Measurements from ENCODE around the gene COL4A2. TPM values are rescaled to one million over a fixed set of nuclear protein-coding genes. Genes with fewer than 3 reads are reported as not detected.

The COL4A2 gene
- total RNA-seq, 1 donor from 2014 or later = 180 TPM

DNA sequence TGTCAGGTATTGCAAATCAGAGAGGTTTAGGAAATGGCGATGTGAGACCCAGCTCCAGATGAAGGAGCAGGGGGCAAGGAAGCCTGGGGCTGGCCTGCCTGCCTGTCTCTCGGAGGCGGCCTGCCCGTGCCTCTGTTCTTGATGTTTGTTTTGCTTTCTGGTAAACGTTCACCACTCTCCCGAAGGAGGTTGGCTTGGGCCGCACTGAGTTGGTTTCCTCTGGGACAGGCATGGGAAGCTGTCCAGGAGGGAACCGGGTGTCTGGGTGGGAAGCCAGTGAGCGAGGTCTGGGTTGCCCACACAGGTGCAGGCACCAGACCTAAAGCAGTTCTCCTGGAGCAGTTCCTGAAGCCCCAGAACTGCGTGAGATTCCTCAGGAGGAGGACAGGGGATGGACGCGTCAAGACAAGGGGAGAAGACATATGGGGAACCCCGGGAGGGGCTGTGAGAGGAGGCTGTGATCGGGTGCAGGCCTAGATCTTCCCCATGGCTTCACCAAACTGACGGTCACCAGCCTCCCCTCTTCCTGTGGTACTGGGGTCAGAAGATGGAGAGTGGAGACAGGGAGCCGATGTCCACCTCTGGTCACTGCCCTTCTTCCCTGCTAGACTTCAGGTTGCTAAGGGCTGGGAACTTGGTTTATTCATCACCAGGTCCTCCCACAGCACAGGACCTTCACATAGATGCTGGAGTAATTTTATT, 15.2 kb downstream of the COL4A2 start:
- no peaks in the 10 kb centered on the region for H3K9me3 ChIP-seq
- no peak overlapping the region for H3K4me3 ChIP-seq
- no peaks in the 10 kb centered on the region for H3K27me3 ChIP-seq
- H3K4me1 ChIP-seq = peaks cover 53% of the 10 kb centered on the region
- no peak for DNase-seq (ENCODE audit: extremely low spot score in 2 of 2)
- H3K36me3 ChIP-seq = peaks cover 0 to 7% of the 10 kb centered on the region in 2 donors
- TF ChIP-seq, protein P1, sequence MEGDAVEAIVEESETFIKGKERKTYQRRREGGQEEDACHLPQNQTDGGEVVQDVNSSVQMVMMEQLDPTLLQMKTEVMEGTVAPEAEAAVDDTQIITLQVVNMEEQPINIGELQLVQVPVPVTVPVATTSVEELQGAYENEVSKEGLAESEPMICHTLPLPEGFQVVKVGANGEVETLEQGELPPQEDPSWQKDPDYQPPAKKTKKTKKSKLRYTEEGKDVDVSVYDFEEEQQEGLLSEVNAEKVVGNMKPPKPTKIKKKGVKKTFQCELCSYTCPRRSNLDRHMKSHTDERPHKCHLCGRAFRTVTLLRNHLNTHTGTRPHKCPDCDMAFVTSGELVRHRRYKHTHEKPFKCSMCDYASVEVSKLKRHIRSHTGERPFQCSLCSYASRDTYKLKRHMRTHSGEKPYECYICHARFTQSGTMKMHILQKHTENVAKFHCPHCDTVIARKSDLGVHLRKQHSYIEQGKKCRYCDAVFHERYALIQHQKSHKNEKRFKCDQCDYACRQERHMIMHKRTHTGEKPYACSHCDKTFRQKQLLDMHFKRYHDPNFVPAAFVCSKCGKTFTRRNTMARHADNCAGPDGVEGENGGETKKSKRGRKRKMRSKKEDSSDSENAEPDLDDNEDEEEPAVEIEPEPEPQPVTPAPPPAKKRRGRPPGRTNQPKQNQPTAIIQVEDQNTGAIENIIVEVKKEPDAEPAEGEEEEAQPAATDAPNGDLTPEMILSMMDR (IDR thresholded peaks at IDR 0.05) = no peak
- TF ChIP-seq POLR2AphosphoS5 (IDR thresholded peaks at IDR 0.05; ENCODE audit: insufficient read depth in 1 of 2, low read depth in 1 of 2) (no peak), POLR2A (IDR thresholded peaks at IDR 0.05) (no peak)
- H3K27ac ChIP-seq = no peak overlapping the region
- intact Hi-C loops (cut with DNase I) = no loop called here

DNA sequence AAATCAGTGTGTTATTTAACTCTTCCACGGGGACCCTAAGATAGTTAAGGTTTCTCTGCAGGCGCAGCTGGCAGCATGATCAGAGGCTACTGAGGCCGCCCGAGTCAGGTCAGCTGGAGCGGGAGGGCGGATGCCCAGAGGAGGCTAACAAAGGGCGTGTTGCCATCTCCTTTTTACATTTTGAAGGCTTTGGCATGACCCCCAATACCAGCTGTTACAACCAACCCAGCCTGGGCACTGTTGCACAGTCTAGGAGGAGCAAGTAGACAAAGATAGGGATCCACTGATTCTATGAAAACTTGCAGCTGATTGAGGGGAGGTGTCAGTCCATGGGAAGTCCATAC, 15.7 kb downstream of the COL4A2 start:
- intact Hi-C loops (cut with DNase I) = no loop called here
- no peak for DNase-seq (ENCODE audit: extremely low spot score in 2 of 2)
- peaks cover 49% of the 10 kb centered on the region for H3K4me1 ChIP-seq

DNA sequence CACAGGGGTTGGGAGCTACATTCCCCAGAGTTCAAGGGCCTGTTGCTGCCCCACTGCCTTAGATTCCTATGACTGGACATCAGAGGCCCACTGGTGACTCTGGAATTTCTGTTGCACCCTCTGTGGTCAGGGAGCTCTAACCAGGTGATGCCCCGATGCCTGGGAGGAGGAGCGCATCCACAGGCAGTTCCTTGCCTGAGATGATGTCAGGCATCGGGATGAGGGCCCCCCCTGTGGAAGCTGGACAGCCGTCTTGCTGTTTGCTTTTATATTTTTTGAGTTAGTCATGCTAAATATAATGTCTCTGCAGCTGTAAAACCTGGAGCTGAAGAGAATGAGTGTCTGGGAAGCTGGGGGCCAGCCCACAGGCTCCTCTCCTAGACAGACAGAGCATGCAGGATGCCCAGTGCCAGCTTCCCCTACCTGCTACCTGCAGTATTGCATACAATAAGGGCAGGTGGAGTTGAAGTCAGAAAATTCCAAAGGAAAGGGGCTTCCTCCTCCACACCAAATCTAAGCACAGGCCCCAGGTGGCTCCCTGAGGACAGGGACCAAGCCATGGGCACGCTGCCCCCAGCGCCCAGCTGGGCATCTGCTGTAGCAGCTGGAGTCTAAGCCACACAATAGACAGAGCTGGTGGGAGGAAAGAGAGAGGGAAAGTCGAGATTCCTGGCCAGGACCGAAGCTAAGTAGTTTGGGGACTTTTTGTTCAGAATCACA, 16.2 kb downstream of the COL4A2 start:
- Histone ChIP-seq H3K4me1 (peaks cover 47% of the 10 kb centered on the region), H3K27ac (peak overlapping the region; percentile 50), H3K27me3 (no peaks in the 10 kb centered on the region), H3K36me3 (no peaks in the 10 kb centered on the region), H3K4me3 (no peak overlapping the region), H3K9me3 (no peaks in the 10 kb centered on the region)
- TF ChIP-seq, protein P1 (IDR thresholded peaks at IDR 0.05) = no peak
- no peak for TF ChIP-seq POLR2AphosphoS5 (IDR thresholded peaks at IDR 0.05; ENCODE audit: insufficient read depth in 1 of 2, low read depth in 1 of 2)
- TF ChIP-seq POLR2A (IDR thresholded peaks at IDR 0.05) = no peak
- intact Hi-C loops (cut with DNase I) = no loop called here
- no peak for DNase-seq (ENCODE audit: extremely low spot score in 2 of 2)

More for the DNA sequence above, 15.7 kb downstream of the COL4A2 start:
- H3K27me3 ChIP-seq = no peaks in the 10 kb centered on the region
- no peak overlapping the region for H3K4me3 ChIP-seq
- H3K27ac ChIP-seq = peak overlapping the region; percentile 50
- H3K36me3 ChIP-seq = peaks cover 0 to 2% of the 10 kb centered on the region in 2 donors
- H3K9me3 ChIP-seq = no peaks in the 10 kb centered on the region
- TF ChIP-seq POLR2A (IDR thresholded peaks at IDR 0.05) (no peak), POLR2AphosphoS5 (IDR thresholded peaks at IDR 0.05; ENCODE audit: insufficient read depth in 1 of 2, low read depth in 1 of 2) (no peak)
- TF ChIP-seq, protein P1 (IDR thresholded peaks at IDR 0.05) = no peak

DNA sequence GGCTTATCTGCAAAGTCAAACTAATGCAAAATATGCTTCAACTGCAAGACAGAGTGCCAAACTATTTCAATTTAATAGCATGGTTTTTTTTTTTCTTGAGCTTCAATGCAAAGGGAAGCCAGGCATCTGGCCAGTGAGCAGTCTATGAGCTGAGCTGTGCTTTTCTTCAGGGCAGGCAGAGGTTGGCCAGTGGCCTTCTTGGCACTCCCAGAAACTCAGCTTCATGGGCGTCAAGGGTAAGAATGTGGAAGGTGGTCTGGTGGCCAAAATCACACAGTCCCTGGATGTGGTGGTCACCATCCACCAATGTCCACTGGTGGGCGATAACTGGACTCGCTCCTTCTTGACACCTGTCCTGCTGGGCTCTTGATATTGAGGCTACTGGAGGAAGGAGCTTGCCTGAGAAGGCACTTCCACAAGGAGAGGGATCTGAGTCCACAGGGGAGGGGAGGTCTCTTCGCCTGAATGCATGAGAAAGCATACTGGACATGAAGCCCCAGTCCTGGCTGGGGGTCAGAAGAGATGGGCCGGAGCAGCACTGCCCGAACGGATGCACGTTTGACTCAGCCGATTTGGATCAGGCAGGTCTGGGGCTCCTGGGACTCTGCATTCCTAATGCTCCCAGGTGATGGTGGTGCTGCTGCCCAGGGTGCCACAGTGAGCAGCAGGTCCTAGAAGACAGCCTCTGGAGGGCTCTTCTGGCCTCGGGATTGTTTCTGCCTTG, 17.1 kb downstream of the COL4A2 start:
- H3K4me3 ChIP-seq = no peak overlapping the region
- no peaks in the 10 kb centered on the region for H3K9me3 ChIP-seq
- no peak for DNase-seq (ENCODE audit: extremely low spot score in 2 of 2)
- TF ChIP-seq POLR2A (IDR thresholded peaks at IDR 0.05) (no peak), POLR2AphosphoS5 (IDR thresholded peaks at IDR 0.05; ENCODE audit: insufficient read depth in 1 of 2, low read depth in 1 of 2) (no peak)
- TF ChIP-seq, protein P1 (IDR thresholded peaks at IDR 0.05) = no peak
- H3K27ac ChIP-seq = no peak overlapping the region
- intact Hi-C loops (cut with DNase I) = no loop called here
- peaks cover 49% of the 10 kb centered on the region for H3K4me1 ChIP-seq
- no peaks in the 10 kb centered on the region for H3K36me3 ChIP-seq
- H3K27me3 ChIP-seq = no peaks in the 10 kb centered on the region

All from vagina (tissue), 2 donors.